Psoas muscle (tissue), 8 donors: Measurements from ENCODE around the gene SLC9B1. TPM values are rescaled to one million over a fixed set of nuclear protein-coding genes. Genes with fewer than 3 reads are reported as not detected.
A peak's percentile ranks its signal among the peaks of the same experiment; 100 is the strongest.

Source experiments
- ATAC-seq, 4 donors: fragments of 200-7000 bp; cut with Tn5 transposase; one replicate each; pipeline ENCODE4 v1.9.1; 2020; ENCODE audit warnings: moderate library complexity in 3 of 4, mild to moderate bottlenecking in 2 of 4
- DNase-seq, 2 donors: peaks; one replicate each; pipeline ENCODE4 v3.0.0-alpha.2; 2020
- H3K27ac ChIP-seq: fragments of 200-600 bp; one replicate; pipeline ENCODE4 v1.8.0; 2022
- H3K27me3 ChIP-seq, 3 donors: fragments of 200-600 bp in 1 of 3; one replicate each; pipeline versions ENCODE4 v1.6.1 to v1.8.0; 2013 to 2022; ENCODE audit warnings: low read length in 2 of 3, mild to moderate bottlenecking in 2 of 3, moderate library complexity in 1 of 3; ENCODE audit not compliant: insufficient read depth in 3 of 3
- H3K36me3 ChIP-seq, 2 donors: fragments of 200-600 bp in 1 of 2; one replicate each; pipeline versions ENCODE4 v1.6.1 to v1.8.0; 2013 to 2022; ENCODE audit warnings: low read depth in 1 of 2, mild to moderate bottlenecking in 1 of 2, moderate library complexity in 1 of 2; ENCODE audit not compliant: insufficient read depth in 1 of 2
- H3K4me1 ChIP-seq: fragments of 200-600 bp; one replicate; pipeline ENCODE4 v1.8.0; 2022
- H3K4me3 ChIP-seq: fragments of 200-600 bp; one replicate; pipeline ENCODE4 v1.8.0; 2022; ENCODE audit warnings: mild to moderate bottlenecking
- H3K9me3 ChIP-seq: fragments of 200-600 bp; one replicate; pipeline ENCODE4 v1.8.0; 2022
- WGBS, 3 donors: extraction: QIAGEN DNeasy Blood & Tissue Kit; methylation state at CpG; one replicate each; pipeline versions ENCODE4 v1.1.6 to v1.1.7; 2013; 5-methylcytosine and 5-hydroxymethylcytosine counted together
- intact Hi-C, 2 donors: fragments of 100-400 bp; cut with DNase I; formaldehyde crosslinking; loops; one replicate each; pipeline versions ENCODE4 v1.11.0 to v1.14.2; 2022
- polyA plus RNA-seq, 3 donors: library from polyadenylated mRNA; stranded (reverse); fragments of 200-250 nt; gene quantifications; one replicate each; pipeline ENCODE4 v1.2.3, GENCODE V29; 2013
- total RNA-seq, 4 donors: library from RNA; stranded (reverse); fragmentation: NEBNext Ultra II Directional in 2 of 4; extraction: Animal tissue kit (Norgen Biotek cat#: 25700) in 2 of 4; gene quantifications; one replicate each; pipeline versions ENCODE4 v1.2.1 to v1.2.4, GENCODE V29; 2021 to 2023
- TF ChIP-seq, protein P1 (sequence below): fragments of 200-600 bp; IDR thresholded peaks from one replicate; pipeline ENCODE4 v1.8.0; 2022; ENCODE audit warnings: antibody characterized with exemption
- donor health status: healthy with polysubstance abuse.
- donor health status: DM: no; HTN: no; CAD: no; lungs with moderate emphysema.
- donor health status: Bipolar disorder and iron deficiency.
- donor health status: healthy.
- donor health status: DM: yes; HTN: yes; CAD: no.
- donor health status: DM: no; HTN: no; CAD: no.
- donor health status: DM: no; HTN: no; CAD: no.
- donor health status: DM: yes; HTN: yes; CAD: no.

The SLC9B1 gene
- total and polyA plus RNA-seq, 7 donors = 0.06 to 1.6 (median 0.91) TPM; not detected in 3

DNA sequence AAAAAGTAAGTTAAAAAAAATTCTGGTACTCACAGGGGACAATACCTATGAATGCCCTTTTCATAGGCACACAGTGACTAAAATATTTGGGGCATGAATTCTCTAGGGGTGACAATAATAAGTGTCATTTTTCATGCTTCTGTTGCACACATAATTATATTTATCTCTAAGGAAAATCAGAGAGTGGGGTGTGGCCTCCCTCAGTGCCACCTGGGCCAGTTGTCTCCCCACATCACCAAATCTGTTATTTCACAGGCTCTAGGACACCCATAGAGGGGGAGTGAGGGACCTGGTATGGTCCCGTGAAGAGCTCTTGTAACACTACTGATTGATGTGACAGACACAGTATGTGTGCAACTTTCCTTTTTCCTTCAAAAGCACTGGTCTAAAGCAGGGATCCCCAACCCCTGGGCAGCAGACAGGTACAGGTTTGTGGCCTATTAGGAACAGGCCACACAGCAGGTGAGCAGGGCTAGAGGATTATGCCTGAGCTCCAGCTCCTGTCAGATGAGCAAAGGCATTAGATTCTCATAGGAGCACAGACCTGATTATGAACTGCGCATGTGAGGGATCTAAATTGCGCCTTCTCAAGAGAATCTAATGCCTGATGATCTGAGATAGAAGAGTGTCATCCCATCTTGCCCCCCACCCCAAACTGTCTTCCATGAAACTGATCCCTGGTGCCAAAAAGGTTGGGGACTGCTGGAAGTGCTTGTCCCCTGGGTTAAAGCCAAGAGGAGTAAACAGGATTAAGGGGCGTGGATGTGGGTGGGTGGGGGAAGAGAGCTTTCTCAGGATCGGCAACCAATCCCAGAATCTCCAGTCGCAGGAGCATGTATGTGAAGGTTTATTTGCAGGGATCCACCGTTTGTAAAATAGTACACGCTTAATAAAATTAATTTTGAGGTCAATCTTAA, 856 bp downstream of the SLC9B1 start:
- H3K4me3 ChIP-seq = peak overlapping the region; percentile 63
- H3K36me3 ChIP-seq = no peaks in the 10 kb centered on the region
- H3K9me3 ChIP-seq = no peaks in the 10 kb centered on the region
- DNase-seq (peak; percentile 21 to 54), ATAC-seq (peak in 1 of 4 donors; percentile 34)
- no peaks in the 10 kb centered on the region for H3K27me3 ChIP-seq
- TF ChIP-seq, protein P1, sequence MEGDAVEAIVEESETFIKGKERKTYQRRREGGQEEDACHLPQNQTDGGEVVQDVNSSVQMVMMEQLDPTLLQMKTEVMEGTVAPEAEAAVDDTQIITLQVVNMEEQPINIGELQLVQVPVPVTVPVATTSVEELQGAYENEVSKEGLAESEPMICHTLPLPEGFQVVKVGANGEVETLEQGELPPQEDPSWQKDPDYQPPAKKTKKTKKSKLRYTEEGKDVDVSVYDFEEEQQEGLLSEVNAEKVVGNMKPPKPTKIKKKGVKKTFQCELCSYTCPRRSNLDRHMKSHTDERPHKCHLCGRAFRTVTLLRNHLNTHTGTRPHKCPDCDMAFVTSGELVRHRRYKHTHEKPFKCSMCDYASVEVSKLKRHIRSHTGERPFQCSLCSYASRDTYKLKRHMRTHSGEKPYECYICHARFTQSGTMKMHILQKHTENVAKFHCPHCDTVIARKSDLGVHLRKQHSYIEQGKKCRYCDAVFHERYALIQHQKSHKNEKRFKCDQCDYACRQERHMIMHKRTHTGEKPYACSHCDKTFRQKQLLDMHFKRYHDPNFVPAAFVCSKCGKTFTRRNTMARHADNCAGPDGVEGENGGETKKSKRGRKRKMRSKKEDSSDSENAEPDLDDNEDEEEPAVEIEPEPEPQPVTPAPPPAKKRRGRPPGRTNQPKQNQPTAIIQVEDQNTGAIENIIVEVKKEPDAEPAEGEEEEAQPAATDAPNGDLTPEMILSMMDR = no peak
- intact Hi-C loops = loop anchor here in 1 of 2 donors (2.0 kb wide), 1 partner anchor 190 kb away; no protein-coding TSS in a partner anchor
- H3K4me1 ChIP-seq = peaks cover 6% of the 10 kb centered on the region
- 44 to 55% (median 45%) methylated on average over 8 of the region's 8 CpGs for WGBS, 3 donors
- peak overlapping the region; percentile 92 for H3K27ac ChIP-seq

DNA sequence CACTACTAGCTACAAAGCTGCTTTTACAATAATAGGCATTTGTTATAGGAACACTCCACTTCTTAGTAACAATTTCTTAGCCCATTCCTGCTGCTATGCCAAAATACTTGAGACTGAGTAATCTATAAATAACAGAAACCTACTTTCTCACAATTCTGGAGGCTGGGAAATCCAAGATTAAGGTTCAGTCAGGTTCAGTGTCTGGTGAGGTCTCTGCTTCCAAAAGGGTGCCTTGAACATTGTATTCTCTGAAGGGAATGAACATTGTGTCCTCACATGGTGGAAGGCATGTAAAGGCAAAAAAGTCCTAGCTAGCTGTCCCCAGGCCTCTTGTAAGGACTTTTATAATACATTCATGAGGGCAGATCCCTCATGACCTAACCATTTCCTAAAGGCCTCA, 7.0 kb downstream of the SLC9B1 start:
- Histone ChIP-seq H3K4me1 (peaks cover 14% of the 10 kb centered on the region), H3K27me3 (no peaks in the 10 kb centered on the region), H3K9me3 (no peaks in the 10 kb centered on the region), H3K4me3 (no peak overlapping the region), H3K27ac (peak overlapping the region; percentile 13), H3K36me3 (no peaks in the 10 kb centered on the region)
- intact Hi-C loops = loop anchor here (5.0 kb wide), 2 partner anchors 565 to 580 kb away; no protein-coding TSS in a partner anchor
- peak in 3 of 4 donors; percentile 34 to 61 (median 56) for ATAC-seq
- no peak for DNase-seq
- TF ChIP-seq, protein P1 = no peak

DNA sequence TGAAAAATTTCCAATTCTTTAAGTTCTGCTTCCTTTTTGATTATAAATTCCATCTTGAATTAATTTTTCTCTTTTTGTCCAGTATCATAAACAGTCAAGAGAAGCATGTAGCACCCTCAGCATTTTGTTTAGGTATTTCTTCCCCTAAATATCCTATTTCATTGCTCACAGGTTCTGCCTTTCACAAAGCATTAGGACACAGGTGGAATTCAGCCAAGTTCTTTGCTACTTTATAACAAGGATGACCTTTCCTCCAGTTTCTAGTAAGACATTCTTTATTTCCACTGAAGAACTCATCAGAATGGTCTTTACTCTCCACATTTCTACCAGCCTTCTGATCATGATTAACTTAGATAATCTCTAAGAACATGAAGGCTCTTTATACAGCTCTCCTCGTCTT, 7.4 kb downstream of the SLC9B1 start:
- intact Hi-C loops = loop anchor here (5.0 kb wide), 2 partner anchors 565 to 580 kb away; no protein-coding TSS in a partner anchor
- Histone ChIP-seq H3K36me3 (no peaks in the 10 kb centered on the region), H3K27me3 (no peaks in the 10 kb centered on the region), H3K4me1 (peaks cover 14% of the 10 kb centered on the region), H3K27ac (peak overlapping the region; percentile 13), H3K9me3 (no peaks in the 10 kb centered on the region), H3K4me3 (no peak overlapping the region)
- TF ChIP-seq, protein P1 = no peak
- no peak for DNase-seq
- ATAC-seq = peak in 3 of 4 donors; percentile 39 to 66 (median 46)
- 55 to 66% (median 62%) methylated on average over 1 of the region's 1 CpG for WGBS, 3 donors

DNA sequence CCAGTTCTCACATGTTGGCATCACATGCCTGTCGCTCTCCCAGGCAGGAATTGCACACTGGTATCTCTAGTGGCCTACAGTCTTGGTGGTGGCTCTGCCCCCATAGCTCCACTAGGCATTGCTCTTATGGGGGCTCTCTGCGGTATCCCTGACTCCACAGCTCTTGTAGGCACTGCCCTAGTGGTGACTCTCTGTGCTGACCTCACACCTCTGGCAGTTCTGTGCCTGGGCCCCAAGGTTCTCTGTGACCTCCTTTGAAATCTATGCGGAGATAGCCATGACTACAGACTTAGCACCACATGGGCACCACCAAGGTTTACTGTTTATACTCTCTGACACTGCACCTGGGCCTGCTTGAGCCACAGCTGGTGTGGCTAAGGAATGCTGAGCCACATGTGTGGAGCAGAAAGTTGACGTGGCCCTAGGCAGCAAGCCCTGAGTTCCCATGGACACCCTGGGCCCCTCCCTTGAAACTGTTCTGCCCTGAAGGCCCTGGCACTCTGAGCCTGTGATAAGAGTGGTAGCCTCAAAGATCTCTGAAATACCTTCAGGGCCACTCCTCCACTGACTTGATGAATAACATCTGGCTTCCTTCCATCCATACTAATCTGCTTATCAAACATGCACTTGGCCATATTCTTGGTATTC, 8.0 kb downstream of the SLC9B1 start:
- TF ChIP-seq, protein P1 = no peak
- DNase-seq = no peak
- peak overlapping the region; percentile 13 for H3K27ac ChIP-seq
- ATAC-seq = peak; percentile 60 to 89 (median 74)
- intact Hi-C loops = loop anchor here (1.0 to 5.0 kb wide), 3 partner anchors 391 to 579 kb away; no protein-coding TSS in a partner anchor
- H3K36me3 ChIP-seq = no peaks in the 10 kb centered on the region
- no peaks in the 10 kb centered on the region for H3K27me3 ChIP-seq
- H3K9me3 ChIP-seq = no peaks in the 10 kb centered on the region
- H3K4me3 ChIP-seq = no peak overlapping the region
- peaks cover 14% of the 10 kb centered on the region for H3K4me1 ChIP-seq
- 69 to 74% (median 71%) methylated on average over 4 of the region's 4 CpGs for WGBS, 3 donors
